Stimulated activated CD8-positive, alpha-beta memory T cell treated with anti-CD3 and anti-CD28 coated beads, Interleukin-4, amount 100 ng/mL, for 4 hours (primary cell): Measurements from ENCODE around the gene SEMA3C.

Experiments used
- DNase-seq, 2 donors: peaks; one replicate each; pipeline ENCODE4 v3.0.0-alpha.2; 2020; ENCODE audit warnings: low read depth in 2 of 2, low spot score in 1 of 2

Gene SEMA3C

DNA sequence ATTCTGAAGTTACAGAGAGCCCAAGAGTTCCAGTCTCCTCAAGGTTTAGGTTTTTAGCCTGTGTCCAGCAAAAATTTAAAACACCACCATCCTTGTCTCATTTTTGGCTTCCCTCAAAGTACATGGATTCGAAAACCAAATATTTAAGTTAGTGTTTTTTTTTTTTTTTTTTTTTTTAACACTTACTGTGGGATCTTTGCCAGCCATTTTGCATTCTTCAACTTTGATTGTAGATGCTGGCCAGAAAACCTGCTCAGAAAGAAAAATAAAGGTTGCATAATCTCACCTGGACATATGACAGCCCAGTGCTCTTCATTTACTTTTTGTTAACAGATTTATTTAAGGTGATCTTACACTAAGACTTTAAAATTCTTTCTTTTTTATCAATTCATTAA is 91.6 kb downstream of the SEMA3C start:
- no peak for DNase-seq

DNA sequence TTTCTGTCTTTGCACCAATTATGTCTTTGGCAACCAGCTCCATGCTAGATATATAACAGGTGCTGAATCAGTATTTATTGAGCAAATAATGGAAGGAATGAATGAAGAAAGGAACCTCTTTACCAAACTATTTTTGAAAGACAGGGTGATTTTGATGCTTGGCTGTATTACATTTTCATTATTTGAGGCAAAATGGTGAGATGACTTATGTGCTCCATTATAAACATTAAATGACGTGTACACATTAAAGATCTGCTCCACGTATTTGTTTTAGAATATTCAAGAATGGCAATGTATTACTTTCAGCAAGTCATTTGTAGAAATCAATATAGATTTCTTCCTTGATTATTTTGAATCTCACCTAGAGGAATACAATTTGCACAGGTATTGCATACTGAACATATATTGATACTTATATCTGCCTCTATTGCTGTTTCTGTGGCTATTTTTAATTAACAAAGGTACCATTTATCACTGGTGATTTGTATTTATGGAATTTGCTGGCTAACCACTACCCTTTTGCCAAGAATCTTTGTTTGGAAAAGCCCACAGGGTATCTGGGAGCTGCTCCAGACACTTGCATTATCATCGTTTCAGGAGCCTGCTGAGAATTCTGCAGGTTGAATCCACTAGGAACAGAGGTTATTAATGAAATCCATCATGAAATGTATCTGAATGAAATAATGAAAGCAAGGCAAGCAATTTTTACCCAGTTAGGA is 92.2 kb downstream of the SEMA3C start:
- no peak for DNase-seq

DNA sequence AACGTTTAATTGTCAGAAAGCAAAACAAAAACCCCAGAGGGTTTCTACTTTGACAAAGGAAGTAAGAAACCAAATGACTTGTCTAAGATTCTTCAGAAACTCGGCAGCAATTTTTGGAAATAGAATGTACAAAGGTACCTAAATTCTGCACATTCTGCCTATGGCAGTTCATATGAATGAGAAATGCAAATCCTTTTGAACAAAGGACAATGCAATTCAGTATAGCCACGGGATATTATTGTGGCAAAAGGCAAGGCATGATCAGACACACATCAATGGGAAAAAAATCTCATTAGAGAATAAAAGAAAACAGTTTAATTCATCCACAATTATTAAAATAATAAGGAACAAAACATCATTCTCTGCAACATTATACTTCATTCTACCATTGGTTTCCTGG is 93.4 kb downstream of the SEMA3C start:
- no peak for DNase-seq

DNA sequence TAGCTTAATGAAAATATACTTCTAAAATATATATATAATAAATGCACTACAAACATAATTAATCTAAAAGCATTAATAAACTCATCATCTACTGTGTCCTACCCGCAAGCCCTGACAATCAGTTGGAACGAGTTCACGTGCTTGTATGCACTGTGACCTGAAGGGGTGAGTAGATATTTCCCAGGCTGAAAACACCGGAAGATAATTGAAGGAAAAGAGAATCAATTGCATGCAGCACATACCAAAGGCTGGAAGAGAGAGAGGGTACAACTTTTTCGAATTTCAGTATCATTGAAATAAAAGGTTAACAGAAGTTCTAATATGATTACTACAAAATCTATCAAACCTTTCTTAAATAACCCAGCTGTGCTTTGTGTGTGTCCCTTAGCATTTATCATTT is 94.6 kb downstream of the SEMA3C start:
- no peak for DNase-seq

DNA sequence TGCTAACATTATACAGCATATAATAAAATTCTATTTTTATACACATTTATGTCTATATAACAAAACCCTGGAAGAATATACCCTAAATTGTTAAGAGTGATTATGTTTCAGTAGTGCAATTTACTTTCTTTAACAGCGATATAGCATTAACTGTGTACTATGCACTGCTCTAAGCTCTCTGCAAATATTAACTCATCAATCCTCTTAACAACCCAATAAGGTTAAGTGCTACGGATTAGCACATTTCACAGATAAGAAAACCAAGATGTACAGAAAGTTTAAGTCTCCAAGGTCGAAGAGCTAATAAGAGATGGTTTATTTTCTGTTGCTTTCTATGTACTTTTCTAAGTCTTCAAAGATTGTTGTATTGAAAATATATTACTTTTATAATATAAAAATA is 95.8 kb downstream of the SEMA3C start:
- no peak for DNase-seq

DNA sequence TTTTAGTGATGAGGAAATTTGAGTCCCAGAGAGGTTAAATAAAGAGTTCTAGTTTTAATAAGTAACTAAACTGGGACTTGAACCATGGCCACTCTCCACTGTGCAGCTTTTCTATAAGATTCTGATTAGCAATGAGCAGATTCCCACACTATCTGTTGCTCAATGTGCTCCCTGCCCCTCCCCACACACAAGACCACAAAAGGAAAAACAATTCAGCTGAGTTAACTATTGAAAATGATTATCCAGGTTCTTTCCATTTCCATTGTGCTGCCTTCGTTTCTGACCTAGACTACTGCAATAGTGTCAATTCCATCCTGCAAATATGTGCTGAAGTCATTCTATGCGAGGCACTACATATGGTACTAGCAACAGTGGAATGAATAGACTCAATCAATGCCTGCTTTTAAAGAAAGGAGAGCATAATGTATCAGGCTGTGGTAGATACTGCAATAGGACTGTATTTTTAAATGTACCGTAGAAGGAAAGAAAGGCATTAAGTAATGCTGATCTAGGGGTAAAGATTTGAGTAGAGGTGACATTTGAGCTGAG is 97.0 kb downstream of the SEMA3C start:
- no peak for DNase-seq

DNA sequence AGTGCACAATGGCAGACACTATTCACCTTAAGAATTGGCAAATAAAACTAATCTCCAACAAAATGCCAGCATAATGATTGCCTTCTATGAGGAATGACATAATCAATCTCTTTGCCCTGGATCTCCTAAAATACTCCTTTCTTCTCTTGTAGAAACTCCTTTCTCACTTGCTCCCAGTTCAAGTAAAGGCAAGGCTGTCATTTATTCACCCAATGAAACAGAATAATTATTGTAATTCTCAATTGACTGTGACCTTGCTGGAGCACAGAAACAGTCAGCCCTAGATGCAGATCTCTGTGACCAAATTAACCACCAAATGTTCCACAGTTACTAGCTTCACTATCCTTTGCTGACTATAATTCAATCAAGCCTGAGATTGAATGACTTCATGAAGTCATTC is 99.3 kb downstream of the SEMA3C start:
- no peak for DNase-seq

DNA sequence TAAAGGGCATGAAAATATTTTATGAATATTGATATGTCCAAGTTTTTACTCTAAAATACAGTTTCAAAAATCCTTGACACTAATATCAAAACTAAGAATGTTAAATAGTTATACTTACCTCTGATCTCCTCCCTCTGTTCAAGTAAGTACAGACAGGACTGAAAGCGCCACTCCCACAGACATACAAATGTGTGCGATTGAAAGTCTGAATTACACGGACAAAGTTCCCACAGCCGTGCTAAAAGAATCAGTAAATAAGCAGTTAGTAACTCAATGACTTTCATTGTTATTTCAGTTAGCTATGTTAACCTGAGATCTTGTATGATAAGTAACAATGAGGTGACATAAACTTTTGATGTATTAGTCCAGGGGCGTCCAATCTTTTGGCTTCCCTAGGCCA is 100.7 kb downstream of the SEMA3C start:
- DNase-seq: no peak

DNA sequence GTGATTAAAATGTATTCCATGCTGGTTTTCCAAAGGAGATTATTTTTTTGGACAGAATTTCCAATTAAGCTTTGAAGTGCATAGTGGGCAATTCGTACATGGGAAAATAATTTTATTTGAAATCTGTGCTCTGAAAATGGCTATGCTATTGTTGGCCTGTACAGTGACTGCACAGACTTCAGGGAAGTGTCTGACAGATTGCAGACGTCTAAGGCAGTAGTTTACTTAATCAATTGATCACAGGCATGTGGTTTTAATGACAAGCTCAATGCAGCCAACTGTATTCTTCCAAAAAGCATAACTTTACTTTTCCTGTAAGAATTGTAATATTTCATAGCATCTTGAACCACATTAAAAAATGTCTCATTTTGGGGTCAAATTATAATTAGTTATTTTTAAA is 102.0 kb downstream of the SEMA3C start:
- no peak for DNase-seq

DNA sequence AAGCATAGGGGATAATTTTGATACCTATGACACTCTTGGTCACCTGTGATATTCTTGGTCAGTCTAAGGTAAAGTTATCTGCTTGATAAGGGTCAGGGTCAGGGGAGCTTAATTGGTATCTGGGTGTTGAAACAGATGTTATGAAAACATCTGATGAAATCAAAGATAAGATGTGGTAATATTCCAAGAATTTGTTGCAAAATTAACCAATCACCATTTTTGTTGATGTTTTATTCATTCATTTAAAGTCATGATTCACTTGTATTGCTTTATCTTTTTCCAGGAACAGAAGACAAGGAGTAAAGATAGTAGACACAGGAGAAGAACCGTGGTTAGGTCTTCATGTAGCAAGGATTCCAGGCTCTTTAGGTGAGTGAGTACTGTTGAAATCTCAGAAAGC is 103.1 kb downstream of the SEMA3C start:
- DNase-seq: no peak

DNA sequence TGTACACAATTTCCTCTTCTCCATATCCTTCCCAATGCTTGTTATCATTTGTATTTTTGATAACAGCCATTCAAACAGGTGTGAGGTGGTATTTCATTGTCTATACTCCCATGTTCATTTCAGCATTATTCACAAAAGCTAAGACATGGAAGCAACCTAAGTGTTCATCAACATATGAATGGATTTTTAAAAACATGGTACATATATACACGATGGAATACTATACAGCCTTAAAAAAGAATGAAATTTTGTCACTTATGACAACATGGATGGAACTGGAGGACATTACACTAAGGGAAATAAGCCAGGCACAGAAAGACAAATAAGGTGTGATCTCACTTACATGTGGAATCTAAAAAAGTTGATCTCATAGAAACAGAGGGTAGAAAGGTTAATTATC is 109.3 kb downstream of the SEMA3C start:
- no peak for DNase-seq

DNA sequence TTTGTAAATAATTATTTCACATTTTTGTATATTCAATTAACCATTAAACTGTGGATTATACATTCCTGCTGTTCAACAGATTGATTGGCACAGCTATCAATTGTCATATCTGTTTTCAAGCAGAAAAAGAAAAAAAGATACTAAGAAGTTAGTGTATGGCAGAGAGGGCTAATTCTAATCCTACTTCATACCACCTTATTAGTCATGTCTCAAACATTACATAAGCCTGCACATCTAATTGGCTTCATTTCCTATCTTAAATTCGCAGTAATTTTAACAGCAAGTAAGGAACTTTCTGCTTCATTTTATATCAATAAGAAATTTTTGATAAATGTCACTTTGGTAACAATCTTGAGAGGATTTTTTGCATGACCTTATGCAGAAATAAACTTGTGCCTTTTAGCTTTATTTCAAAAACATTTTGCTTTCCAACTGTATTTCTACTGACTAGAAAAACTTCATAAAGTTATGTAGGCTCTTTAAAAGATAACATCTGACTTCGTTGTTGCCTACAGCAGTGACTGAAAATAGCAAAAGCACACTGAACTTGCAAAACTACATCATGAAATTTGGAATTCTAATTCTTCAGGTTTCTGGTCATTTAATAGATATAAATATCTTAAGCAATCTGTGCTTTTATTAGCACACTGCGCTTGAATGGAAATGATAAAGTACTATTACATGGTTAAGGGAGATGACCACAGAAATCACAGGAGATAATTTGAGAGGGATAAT is 111.5 kb downstream of the SEMA3C start:
- no peak for DNase-seq

DNA sequence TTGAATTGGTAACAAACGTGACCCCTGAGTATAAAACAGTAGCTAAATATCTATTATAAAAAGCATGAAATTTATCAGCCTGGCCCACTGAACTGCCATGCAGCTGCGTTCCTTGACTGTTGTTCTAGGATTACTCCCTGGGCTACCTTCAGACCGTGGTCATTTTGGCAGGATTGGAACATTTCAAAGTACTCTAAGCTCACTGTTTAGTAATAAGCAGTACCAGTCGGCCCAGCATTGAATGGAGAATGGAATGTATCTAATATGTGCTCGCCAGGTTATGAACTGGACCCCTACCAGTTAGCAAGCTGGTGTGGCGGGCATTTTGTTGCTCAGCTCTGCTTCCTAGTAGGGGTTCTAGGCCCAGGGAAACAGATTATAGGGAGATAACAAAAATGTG is 112.2 kb downstream of the SEMA3C start:
- no peak for DNase-seq

DNA sequence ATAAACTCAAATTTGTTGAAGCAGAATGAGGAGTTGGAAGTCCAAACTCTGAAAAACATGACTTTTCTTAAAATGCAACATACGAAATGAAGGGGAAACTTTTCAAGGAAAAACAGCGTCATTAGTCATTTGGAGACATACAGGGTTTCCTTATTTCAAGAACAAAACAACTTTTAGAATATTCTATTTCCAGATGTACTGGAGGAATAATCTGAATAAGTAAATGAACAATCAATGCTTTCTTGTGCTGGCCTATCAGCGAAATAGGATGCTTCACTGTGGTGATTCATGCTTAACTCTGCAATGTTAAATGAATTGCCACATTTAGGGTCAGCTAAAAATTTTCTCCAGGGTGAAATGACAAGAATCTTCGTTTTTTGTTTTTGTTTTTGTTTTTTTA is 114.3 kb downstream of the SEMA3C start:
- DNase-seq: no peak

DNA sequence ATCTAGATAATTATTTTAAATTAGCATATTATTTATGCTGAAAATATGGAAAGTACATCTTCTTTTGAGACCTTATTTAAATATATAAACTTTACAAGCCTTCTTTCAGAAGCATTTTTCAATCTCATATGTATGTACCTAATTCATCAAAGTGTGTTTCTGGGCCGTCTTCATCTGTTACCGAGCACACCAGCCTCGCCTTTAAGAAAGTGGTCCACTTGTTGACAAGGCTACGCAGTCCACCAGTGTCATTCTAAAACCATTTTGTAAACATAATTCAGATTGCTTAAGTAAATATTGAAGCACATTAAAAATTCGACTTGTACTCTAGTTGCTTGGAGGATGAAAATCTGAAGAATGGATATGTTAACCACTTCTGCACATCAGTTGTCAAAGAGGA is 116.3 kb downstream of the SEMA3C start:
- DNase-seq: no peak

DNA sequence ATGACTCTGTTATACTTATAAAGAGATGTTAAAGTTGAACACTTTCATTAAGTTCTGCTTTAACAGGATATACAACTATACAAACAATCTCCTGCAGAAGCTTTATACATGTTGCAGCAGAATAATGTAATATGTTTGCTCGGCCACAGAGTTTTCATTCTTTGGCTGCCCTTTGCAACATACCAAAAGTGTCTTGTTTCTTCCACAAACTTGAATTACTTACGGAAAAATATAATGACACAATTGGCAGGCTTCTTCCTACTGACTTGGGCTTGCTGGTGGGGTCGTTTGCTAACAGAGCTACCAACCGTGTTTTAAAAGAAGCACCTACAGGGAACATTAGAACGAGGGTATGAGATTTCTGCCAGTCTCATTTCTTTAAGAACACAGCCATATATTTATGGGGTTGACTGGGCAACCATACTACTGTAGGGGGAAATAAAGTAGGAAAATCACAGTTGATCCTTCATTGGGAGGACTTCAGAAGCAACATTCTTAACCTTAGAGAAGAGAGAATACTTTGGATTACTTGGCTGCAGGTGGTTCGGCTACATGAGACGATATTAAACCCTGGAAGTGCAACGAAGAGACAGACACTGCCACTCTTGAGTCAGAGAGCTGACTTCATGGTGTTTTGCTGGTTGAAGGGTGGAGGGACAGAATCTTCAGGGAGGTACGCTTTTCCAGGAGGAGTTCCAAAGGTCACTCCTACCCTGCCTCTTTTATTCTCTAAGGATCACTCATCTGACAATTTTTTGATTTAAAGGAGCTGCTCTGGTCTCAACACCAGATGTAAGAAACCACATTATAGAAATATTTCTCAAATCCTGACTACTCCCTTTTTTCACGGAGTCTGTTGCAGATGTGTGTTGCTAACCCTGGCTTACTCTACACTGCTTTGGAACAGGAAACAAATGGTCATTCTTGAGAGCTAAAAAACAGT is 123.9 kb downstream of the SEMA3C start:
- no peak for DNase-seq

DNA sequence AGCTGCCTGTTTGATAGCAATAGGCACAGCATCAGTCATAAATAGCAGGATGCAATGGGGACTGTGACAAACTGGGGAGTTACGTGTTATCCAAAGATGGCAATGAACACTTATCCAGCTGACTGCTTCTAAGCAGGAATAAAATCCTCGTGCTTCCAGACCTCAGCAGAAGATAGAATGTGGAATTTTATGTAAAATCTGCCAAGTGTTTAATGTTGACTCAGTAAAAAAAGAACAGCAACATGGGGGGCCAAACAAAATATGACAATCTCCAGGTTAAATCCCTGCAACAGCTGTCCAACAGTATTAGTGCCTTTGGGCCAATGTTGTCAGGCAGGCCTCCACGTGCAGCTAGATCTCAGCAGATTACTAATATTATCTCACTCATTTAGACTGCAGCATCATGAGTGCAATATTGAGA is 127.3 kb downstream of the SEMA3C start:
- DNase-seq: no peak

DNA sequence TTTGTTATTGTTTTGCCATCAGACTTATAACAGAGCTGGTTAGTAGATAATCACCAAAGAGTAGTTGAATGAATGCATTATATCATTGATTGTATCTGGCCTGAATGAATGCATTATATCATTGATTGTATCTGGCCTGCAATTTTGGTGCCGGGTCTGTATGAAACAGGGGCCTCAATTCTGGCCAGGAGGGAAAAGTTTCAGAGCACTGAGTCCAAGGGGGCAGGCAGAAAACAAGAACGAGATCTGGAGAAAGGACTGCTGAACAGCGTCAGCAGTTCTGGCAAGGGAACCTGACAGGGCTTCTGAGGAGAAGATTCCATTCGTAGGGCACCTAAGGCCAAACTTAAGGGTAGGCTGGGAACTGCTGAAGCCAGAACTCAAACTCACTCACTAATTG is 128.0 kb downstream of the SEMA3C start:
- no peak for DNase-seq

DNA sequence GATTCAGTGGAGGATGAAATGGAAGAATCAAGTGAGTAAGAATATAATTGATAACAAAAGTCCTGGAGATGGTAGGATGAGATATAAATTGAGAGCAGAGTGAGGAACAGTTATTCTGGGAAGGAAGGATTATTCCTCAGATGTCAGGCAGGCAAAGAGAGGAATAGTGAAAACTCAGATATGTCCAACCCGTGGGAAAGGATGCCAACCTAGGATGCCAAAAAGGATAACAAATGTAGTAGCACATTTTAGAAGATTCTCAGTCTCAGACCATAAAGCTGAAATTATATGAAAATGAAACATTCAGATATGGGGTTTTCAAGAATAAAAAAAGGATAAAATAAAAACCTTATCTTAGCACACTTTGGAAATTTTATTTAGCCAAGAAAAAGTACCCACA is 131.1 kb downstream of the SEMA3C start:
- no peak for DNase-seq

DNA sequence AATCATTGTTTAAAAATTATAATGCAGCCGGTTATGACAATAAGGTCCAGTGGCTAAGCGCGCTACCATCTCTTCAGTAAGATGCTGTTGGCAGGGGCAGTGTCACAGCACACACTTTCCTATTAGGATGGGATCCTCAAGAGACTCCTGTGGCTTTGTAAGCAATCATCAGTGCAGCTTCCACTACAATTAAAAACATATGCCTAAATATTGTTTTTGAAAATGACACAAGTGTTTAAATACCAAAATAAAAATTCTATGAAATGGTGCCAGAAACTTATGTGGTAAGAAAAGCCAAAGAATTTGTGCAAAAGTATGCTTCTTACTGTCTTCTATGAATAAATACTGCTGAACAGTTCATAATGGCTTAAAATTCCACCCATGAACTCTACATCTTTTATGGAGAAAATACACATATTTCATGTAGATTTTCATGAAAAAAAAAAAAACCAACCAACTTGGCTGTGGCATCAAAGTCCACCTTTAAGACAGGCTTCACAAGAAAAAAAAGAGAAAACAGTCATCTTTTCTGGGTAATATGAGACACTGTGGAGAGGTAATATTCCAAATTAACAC is 132.8 kb downstream of the SEMA3C start:
- no peak for DNase-seq

DNA sequence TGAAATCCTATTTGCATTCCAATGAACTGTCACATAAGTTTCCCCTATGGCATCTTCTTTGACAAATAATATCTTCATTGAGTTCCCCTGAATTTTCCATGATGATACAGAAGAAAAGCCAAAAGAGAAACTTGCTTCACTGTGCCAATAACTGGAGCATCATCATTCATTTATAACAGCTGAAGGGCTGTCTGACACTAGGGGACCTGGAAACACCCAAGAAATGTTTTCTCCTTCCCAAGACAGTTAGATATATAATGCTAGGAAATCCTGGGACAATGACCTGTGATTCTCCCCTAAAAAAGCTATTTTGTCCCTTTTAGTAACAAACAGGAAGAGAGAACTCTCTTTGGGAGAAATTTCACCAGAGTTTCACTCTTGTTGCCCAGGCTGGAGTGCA is 133.6 kb downstream of the SEMA3C start:
- DNase-seq: no peak
